HG02610 (cell line): Measurements from ENCODE around the gene MARS1.
A peak's percentile ranks its signal among the peaks of the same experiment; 100 is the strongest.

Experiments
- ATAC-seq: cut with Tn5 transposase; IDR thresholded peaks from one replicate; pipeline ENCODE4 v1.9.1; 2021; ENCODE audit warnings: mild to moderate bottlenecking, moderate library complexity; ENCODE audit not compliant: unreplicated experiment

Gene MARS1

DNA sequence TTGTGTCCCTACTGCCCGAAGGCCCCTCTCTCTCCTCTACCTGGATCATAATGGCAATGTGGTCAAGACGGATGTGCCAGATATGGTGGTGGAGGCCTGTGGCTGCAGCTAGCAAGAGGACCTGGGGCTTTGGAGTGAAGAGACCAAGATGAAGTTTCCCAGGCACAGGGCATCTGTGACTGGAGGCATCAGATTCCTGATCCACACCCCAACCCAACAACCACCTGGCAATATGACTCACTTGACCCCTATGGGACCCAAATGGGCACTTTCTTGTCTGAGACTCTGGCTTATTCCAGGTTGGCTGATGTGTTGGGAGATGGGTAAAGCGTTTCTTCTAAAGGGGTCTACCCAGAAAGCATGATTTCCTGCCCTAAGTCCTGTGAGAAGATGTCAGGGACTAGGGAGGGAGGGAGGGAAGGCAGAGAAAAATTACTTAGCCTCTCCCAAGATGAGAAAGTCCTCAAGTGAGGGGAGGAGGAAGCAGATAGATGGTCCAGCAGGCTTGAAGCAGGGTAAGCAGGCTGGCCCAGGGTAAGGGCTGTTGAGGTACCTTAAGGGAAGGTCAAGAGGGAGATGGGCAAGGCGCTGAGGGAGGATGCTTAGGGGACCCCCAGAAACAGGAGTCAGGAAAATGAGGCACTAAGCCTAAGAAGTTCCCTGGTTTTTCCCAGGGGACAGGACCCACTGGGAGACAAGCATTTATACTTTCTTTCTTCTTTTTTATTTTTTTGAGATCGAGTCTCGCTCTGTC, 31.0 kb upstream of the MARS1 start:
- no peak for ATAC-seq

DNA sequence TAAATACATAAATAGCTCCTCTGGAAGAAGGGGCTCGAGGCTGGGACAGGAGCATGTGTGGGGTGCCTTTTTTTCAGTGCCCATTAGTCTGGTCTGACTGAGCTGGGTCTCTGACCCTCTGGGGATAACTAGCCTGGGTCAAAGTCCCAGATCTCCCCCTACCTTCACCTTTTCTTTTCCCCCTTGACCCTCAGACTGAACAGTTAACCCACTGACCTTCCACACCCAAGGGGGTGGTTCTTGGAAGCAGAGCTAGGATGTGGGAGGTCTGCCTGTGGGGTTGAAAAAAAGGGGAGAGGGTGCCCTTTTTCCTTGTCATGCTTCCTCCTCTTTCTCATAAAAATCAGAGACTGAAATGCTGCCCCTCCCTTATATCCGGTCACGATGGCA, 29.2 kb upstream of the MARS1 start:
- no peak for ATAC-seq

- ATAC-seq: peak; percentile 52
Measured at GRCh38 chr12:57459055-57459749, 28.7 kb upstream of the MARS1 start.

GRCh38 chr12:57459750-57460467, 28.0 kb upstream of the MARS1 start, which contains the start of gene GLI1:
TSS of gene GLI1 (plus strand) at chr12:57459785. CDS start at chr12:57463692, 3,907 bp downstream.
- no peak for ATAC-seq

GRCh38 chr12:57460468-57460784, 27.4 kb upstream of the MARS1 start:
- no peak for ATAC-seq

GRCh38 chr12:57460841-57461275, 27.0 kb upstream of the MARS1 start:
- no peak for ATAC-seq

- ATAC-seq: no peak
Measured at GRCh38 chr12:57461276-57461916, 26.5 kb upstream of the MARS1 start.

GRCh38 chr12:57461917-57462250, 26.0 kb upstream of the MARS1 start:
- ATAC-seq: no peak

DNA sequence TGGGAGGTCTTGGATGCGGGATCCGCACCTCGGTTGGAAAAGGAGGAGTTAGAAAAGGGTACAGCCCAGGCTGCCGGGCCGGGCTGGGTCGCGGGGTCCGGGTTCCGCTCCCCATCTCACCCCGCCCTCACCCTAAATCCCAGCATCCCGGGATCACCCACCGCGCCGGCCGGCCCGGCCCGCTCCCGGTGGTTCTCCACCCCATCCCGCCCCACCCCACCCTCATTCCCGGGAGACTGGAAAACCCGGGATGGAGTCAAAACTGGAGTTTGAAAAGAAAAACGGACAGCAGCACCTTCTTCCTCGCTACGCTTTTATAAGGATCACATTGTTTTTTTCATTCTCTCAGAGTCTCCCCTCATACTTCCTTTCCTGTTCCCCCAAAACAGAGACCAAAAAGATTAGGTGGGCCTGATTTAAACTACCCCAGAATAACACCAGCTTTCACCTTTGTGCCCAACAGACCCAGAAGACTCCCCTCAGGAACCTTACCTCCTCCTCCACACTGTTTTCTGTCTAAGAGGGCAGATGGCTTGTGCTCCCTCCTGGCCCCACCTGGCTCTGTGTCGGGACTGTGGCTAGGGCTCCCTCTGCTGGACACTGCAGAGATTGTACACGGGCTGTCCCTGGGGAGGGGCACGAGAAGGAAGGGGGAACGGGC, 25.5 kb upstream of the MARS1 start:
- peak; percentile 60 for ATAC-seq

- ATAC-seq: no peak
Measured at GRCh38 chr12:57462912-57463253, 25.0 kb upstream of the MARS1 start.

DNA sequence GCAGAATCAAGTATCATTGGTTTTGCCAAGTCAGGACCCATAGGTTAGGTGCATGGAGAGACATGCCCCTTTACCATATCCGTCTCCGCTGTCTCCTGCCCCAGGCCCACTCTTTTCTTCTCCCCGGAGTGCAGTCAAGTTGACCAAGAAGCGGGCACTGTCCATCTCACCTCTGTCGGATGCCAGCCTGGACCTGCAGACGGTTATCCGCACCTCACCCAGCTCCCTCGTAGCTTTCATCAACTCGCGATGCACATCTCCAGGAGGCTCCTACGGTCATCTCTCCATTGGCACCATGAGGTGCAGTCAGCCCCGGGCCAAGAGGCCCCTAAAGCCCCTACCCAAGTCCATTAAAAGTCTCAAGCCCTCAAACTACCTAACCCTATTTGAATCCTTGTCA, 23.3 kb upstream of the MARS1 start:
- no peak for ATAC-seq

DNA sequence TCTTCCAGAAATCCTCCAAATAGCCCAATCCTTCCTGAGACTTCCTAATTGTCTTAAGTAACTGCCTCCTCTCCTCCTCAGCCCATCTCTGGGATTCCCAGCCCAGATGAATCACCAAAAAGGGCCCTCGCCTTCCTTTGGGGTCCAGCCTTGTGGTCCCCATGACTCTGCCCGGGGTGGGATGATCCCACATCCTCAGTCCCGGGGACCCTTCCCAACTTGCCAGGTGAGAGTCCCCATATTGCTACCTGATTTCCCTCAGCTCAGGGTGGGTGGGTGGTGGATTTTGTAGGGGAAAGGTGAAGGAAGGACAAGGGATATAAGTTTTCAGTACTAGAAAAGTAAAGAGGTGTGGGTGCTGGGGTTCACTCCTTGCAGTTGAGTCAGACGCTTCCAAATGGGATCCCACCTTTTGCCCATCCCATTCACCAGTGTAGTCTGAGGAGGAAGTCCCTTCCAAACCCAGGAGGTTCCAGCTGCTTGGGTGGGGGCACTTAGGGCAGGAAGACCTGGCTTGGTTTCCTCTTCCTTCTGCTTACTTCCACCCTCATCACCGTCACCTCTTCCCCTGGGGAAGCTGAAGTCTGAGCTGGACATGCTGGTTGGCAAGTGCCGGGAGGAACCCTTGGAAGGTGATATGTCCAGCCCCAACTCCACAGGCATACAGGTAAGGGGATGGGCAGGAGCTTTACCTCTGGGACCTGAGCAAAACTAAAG, 22.7 kb upstream of the MARS1 start:
- ATAC-seq: no peak

DNA sequence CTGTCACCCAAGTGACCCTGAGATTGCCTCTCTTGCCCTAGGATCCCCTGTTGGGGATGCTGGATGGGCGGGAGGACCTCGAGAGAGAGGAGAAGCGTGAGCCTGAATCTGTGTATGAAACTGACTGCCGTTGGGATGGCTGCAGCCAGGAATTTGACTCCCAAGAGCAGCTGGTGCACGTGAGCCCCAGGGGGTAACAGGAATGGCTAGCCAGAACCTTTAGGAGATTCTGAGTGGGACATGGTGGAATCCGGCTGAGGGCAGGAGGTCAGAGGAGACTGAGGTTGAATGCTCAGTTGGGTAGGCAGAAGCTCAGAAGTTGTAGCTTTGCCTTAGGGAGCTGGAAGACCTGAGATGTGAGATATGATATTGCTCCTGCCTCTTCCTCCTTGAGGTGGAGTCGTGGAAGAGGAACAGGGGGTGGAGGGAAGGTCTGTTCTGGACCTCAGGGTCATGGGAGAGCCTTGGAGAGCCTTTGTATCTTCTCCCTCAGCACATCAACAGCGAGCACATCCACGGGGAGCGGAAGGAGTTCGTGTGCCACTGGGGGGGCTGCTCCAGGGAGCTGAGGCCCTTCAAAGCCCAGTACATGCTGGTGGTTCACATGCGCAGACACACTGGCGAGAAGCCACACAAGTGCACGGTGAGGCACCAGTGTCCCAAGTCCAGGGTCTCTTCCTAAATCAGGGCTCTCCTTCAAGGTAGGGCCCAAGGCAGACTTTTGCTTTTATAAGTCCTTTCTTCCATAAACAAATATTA, 21.9 kb upstream of the MARS1 start:
- no peak for ATAC-seq

DNA sequence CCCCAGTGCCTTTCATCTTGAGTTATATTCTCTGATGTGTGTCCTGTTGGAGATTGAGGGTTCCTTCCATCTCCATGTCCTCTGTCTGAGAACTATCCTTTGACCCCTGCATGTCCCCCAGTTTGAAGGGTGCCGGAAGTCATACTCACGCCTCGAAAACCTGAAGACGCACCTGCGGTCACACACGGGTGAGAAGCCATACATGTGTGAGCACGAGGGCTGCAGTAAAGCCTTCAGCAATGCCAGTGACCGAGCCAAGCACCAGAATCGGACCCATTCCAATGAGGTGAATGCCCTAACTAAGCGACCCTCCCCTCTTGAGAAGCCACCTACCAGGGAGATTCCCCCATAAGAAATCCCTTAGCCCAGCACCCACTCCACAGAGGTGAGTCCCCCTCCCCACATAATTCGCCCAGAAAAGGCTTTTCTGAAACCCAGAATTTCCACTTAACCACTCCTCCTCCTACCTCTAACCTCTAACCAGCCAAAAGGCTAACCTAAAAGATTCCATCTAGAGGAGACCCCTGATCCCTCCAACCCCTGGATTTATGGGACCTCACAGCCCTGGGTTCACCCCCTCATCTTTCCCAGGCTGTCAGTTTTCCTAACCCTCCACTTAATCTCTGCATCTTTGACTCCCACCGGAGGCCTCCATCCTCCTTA, 20.5 kb upstream of the MARS1 start:
- no peak for ATAC-seq

- ATAC-seq: no peak
Measured at GRCh38 chr12:57467915-57468314, 20.0 kb upstream of the MARS1 start.

DNA sequence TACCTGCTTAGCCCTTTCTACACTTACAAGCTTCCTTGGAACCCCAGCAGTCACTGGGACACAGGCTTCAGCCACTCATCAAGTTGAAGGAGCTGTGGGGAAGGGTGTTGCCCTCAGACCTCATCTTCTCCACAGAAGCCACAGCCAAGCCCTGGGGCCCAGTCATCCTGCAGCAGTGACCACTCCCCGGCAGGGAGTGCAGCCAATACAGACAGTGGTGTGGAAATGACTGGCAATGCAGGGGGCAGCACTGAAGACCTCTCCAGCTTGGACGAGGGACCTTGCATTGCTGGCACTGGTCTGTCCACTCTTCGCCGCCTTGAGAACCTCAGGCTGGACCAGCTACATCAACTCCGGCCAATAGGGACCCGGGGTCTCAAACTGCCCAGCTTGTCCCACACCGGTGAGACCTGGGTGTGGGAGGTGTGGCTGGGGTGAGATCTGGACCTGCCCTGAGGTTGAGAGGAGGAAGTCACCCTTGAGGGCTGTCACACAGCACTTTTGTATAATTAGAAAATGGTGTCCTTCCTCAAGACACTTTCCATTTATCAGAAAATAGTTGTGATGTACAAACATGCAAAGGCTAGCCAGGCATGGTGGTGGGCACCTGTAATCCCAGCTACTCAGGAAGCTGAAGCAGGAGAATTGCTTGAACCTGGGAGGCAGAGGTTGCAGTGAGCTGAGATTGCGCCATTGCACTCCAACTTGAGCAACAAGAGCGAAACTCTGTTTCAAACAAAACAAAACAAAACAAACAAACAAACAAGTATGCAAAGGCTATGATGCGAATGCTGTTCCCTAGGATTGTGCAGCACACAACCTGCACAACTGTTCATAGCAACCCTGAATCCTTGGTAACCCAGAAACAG, 18.3 kb upstream of the MARS1 start:
- no peak for ATAC-seq

GRCh38 chr12:57470286-57470969, 17.4 kb upstream of the MARS1 start:
- no peak for ATAC-seq
